Subcutaneous adipose tissue (tissue), 4 donors: ENCODE data around the gene TMEM128. TPM values are rescaled to one million over a fixed set of nuclear protein-coding genes. Genes with fewer than 3 reads are reported as not detected.

Experiments
- CTCF ChIP-seq: fragments of 450-650 bp; IDR thresholded peaks from one replicate; pipeline ENCODE4 v1.5.1; 2016; ENCODE audit warnings: low read depth, mild to moderate bottlenecking, control low read depth, antibody characterized with exemption, moderate library complexity
- total RNA-seq, 4 donors: library from RNA; depleted of rRNA; stranded (reverse); fragments of >200 nt; gene quantifications; one replicate each; pipeline ENCODE4 v1.1.0, GENCODE V29; 2016

Gene TMEM128
- total RNA-seq, 4 donors from 2014 or later, result 15.2 to 24.5 (median 17.3) TPM

- no peak for TF ChIP-seq CTCF
These were observed 44.2 kb downstream of the TMEM128 start for GRCh38 chr4:4203688-4204400.

GRCh38 chr4:4202510-4202909 is 45.5 kb downstream of the TMEM128 start:
- no peak for TF ChIP-seq CTCF

DNA sequence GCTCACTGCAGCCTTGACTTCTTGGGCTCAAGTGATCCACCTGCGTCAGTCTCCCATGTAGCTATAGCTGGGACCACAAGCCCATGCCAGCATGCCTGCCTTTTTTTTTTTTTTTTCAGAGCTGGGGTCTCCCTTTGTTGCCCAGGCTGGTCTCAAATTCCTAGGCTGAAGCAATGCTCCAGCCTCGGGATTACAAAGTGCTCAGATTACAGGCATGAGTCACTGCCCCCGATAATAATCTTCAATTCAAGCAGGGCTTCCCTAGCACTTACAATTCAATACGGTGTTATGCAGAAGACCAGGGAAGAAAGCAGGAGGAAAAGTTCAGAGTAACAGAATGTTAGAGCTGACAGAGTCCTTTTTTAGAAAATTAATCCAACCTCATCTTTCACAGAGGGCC is 47.4 kb downstream of the TMEM128 start:
- no peak for TF ChIP-seq CTCF

DNA sequence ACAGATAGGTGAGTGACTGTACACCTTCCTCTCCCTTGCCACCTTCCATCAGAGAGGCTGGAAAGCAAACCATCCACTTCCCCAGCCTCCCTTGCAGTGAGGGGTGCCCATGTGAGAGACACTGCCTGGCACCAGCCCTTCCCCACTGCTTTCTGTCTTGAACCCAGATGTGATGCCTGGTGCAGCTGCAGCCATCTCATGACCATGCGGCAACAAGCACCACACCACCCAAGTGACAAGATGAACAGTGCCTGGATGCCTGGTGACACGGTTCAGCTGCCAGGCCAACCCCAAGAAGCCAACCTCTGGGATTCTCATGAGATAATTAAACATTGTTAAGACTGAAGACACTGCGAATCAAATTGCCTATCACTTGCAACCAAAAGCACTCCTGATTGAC is 52.7 kb downstream of the TMEM128 start:
- TF ChIP-seq CTCF, result no peak

Other genes with a start within 250 kb of the TMEM128 start
- not detected for gene OTOP1, start 21.3 kb downstream of the TMEM128 start, total RNA-seq
- gene LYAR, start 41.9 kb upstream of the TMEM128 start, total RNA-seq, result 10 to 100 TPM; 10.2 to 19.1 (median 13.5) TPM
- 1 to 10 TPM; 1.9 to 7.0 (median 4.0) TPM for gene ZBTB49, start 42.0 kb upstream of the TMEM128 start, total RNA-seq
- gene NSG1, start 138.9 kb upstream of the TMEM128 start, total RNA-seq, result under 1 TPM in 2 of 4 donors, not detected in 2; 0.17 to 0.33 TPM